Ovary (tissue), 9 donors: ENCODE data around the gene BROX. TPM values are rescaled to one million over a fixed set of nuclear protein-coding genes. Genes with fewer than 3 reads are reported as not detected.

Experiments used
- DNase-seq, 5 donors: peaks; one replicate each; pipeline ENCODE4 v3.0.0-alpha.2; 2019 to 2020
- H3K27ac ChIP-seq, 2 donors: fragments of 200-600 bp; one replicate each; pipeline versions ENCODE4 v1.5.1 to v1.8.0; 2019 to 2022
- H3K27me3 ChIP-seq: fragments of 200-600 bp; one replicate; pipeline ENCODE4 v1.8.0; 2022
- H3K36me3 ChIP-seq: fragments of 200-600 bp; sonication (generic); one replicate; pipeline ENCODE4 v1.5.1; 2019
- H3K4me1 ChIP-seq: one replicate; pipeline ENCODE4 v1.8.1; 2013; ENCODE audit warnings: mild to moderate bottlenecking, moderate library complexity; ENCODE audit not compliant: insufficient read depth
- H3K4me3 ChIP-seq: fragments of 200-600 bp; sonication (generic); one replicate; pipeline ENCODE4 v1.5.1; 2017
- H3K9me3 ChIP-seq, 2 donors: fragments of 200-600 bp in 1 of 2; sonication (generic) in 1 of 2; one replicate each; pipeline versions ENCODE4 v1.5.1 to v1.8.1; 2013 to 2019; ENCODE audit warnings: mild to moderate bottlenecking in 1 of 2, moderate library complexity in 1 of 2
- CTCF ChIP-seq, 3 donors: fragments of 450-650 bp in 2 of 3; fragments of 200-600 bp in 1 of 3; IDR thresholded peaks; one replicate each; pipeline versions ENCODE4 v1.5.1 to v1.8.0; 2016 to 2022; ENCODE audit warnings: antibody characterized with exemption in 3 of 3, mild to moderate bottlenecking in 1 of 3
- EP300 ChIP-seq: sonication (generic); formaldehyde crosslinking; IDR thresholded peaks from one replicate; pipeline ENCODE4 v1.6.1; 2017; ENCODE audit warnings: antibody characterized with exemption
- POLR2A ChIP-seq: fragments of 450-650 bp; IDR thresholded peaks from one replicate; pipeline ENCODE4 v1.6.1; 2017; ENCODE audit warnings: antibody characterized with exemption, mild to moderate bottlenecking, moderate library complexity
- WGBS, 3 donors: extraction: QIAGEN DNeasy Blood & Tissue Kit in 1 of 3; methylation state at CpG; one replicate each; pipeline versions ENCODE4 v1.1.5 to v1.1.7; 2013 to 2017; 5-methylcytosine and 5-hydroxymethylcytosine counted together
- intact Hi-C, 4 donors: fragments of 100-400 bp; cut with DNase I; formaldehyde crosslinking; loops; one replicate each; pipeline versions ENCODE4 v1.11.0 to v1.15.1; 2022 to 2023
- polyA plus RNA-seq, 2 donors: library from polyadenylated mRNA; stranded (reverse); fragments of 200-250 nt in 1 of 2; fragments of 350-450 nt in 1 of 2; fragmentation: Illumina TruSeq in 1 of 2; extraction: RNeasy Lipid Tissue Mini Kit (QIAGEN cat#74804) in 1 of 2; gene quantifications; one replicate each; pipeline ENCODE4 v1.2.3, GENCODE V29; 2013 to 2014
- total RNA-seq, 7 donors: library from RNA; depleted of rRNA in 2 of 7; stranded (reverse); fragments of >200 nt in 2 of 7; fragmentation: NEBNext Ultra II Directional in 3 of 7; extraction: Animal tissue kit (Norgen Biotek cat#: 25700) in 3 of 7; gene quantifications; one replicate each; pipeline versions ENCODE4 v1.1.0 to v1.2.4, GENCODE V29; 2016 to 2023
- donor health status: DM: no; HTN: no; CAD: no; lungs with moderate emphysema.
- donor health status: DM: no; HTN: no; CAD: no.
- donor health status: Bipolar disorder and iron deficiency.
- donor health status: DM: yes; HTN: yes; CAD: no.
- donor health status: DM: no; HTN: no; CAD: no.
- donor health status: DM: yes; HTN: yes; CAD: no.

BROX gene
- total and polyA plus RNA-seq, 9 donors = 13.8 to 42.3 (median 28.3) TPM

GRCh38 chr1:222768592-222768991, 56.2 kb downstream of the BROX start:
- H3K36me3 ChIP-seq = no peaks in the 10 kb centered on the region
- no peak for TF ChIP-seq EP300
- no peak for TF ChIP-seq CTCF (IDR thresholded peaks at IDR 0.05)
- TF ChIP-seq POLR2A = no peak
- intact Hi-C loops = no loop called here
- no peak for DNase-seq
- H3K27me3 ChIP-seq = no peaks in the 10 kb centered on the region
- no peak overlapping the region for H3K4me3 ChIP-seq
- no peaks in the 10 kb centered on the region for H3K9me3 ChIP-seq
- no peak overlapping the region for H3K27ac ChIP-seq
- H3K4me1 ChIP-seq = no peaks in the 10 kb centered on the region

GRCh38 chr1:222769181-222769580, 56.8 kb downstream of the BROX start:
- TF ChIP-seq POLR2A = no peak
- no peak for TF ChIP-seq CTCF (IDR thresholded peaks at IDR 0.05)
- TF ChIP-seq EP300 = no peak
- Histone ChIP-seq H3K36me3 (no peaks in the 10 kb centered on the region), H3K4me1 (no peaks in the 10 kb centered on the region), H3K27ac (no peak overlapping the region), H3K27me3 (no peaks in the 10 kb centered on the region), H3K4me3 (no peak overlapping the region), H3K9me3 (no peaks in the 10 kb centered on the region)
- intact Hi-C loops = no loop called here
- WGBS, 3 donors = 54 to 72% (median 71%) methylated on average over 1 of the region's 1 CpG
- DNase-seq = no peak

GRCh38 chr1:222769971-222770620, 57.7 kb downstream of the BROX start:
- intact Hi-C loops = no loop called here
- DNase-seq = no peak
- H3K36me3 ChIP-seq = no peaks in the 10 kb centered on the region
- H3K27me3 ChIP-seq = no peaks in the 10 kb centered on the region
- H3K9me3 ChIP-seq = no peaks in the 10 kb centered on the region
- no peaks in the 10 kb centered on the region for H3K4me1 ChIP-seq
- WGBS, 3 donors = 77 to 85% (median 81%) methylated on average over 2 of the region's 2 CpGs
- no peak overlapping the region for H3K4me3 ChIP-seq
- no peak overlapping the region for H3K27ac ChIP-seq
- TF ChIP-seq EP300 = no peak
- no peak for TF ChIP-seq POLR2A
- TF ChIP-seq CTCF (IDR thresholded peaks at IDR 0.05) = no peak

- H3K9me3 ChIP-seq = no peaks in the 10 kb centered on the region
- no peaks in the 10 kb centered on the region for H3K36me3 ChIP-seq
- 64 to 71% (median 64%) methylated on average over 4 of the region's 4 CpGs for WGBS, 3 donors
- intact Hi-C loops = no loop called here
- H3K4me1 ChIP-seq = no peaks in the 10 kb centered on the region
- TF ChIP-seq CTCF (IDR thresholded peaks at IDR 0.05) (no peak), POLR2A (no peak), EP300 (no peak)
- no peak overlapping the region for H3K4me3 ChIP-seq
- no peak for DNase-seq
- no peaks in the 10 kb centered on the region for H3K27me3 ChIP-seq
- no peak overlapping the region for H3K27ac ChIP-seq
Measured at GRCh38 chr1:222772996-222773379, 60.6 kb downstream of the BROX start.
